Osteoblast (primary cell): ENCODE data around the gene RNF17. TPM values are rescaled to one million over a fixed set of nuclear protein-coding genes. Genes with fewer than 3 reads are reported as not detected.

Source experiments
- DNase-seq: peaks from one replicate; pipeline ENCODE4 v3.0.0; 2011; ENCODE audit warnings: low spot score, mixed read lengths; ENCODE audit not compliant: insufficient read length; ENCODE audit errors: missing footprints
- H2AFZ ChIP-seq: 2 replicates; pipeline ENCODE4 v1.6.0; 2011; ENCODE audit warnings: mild to moderate bottlenecking, low read length
- H3K27ac ChIP-seq: 2 replicates; pipeline ENCODE4 v1.5.1; 2011; ENCODE audit warnings: mild to moderate bottlenecking, low read depth, low read length, moderate library complexity
- H3K27me3 ChIP-seq: 2 replicates; pipeline ENCODE4 v1.6.0; 2012; ENCODE audit warnings: mild to moderate bottlenecking, control low read depth, inconsistent platforms, low read length, moderate library complexity; ENCODE audit not compliant: insufficient read depth
- H3K36me3 ChIP-seq: 2 replicates; pipeline ENCODE4 v1.5.1; 2011; ENCODE audit warnings: mild to moderate bottlenecking, low read length, control low read depth, moderate library complexity; ENCODE audit not compliant: insufficient read depth
- H3K4me1 ChIP-seq: 2 replicates; pipeline ENCODE4 v1.5.1; 2011; ENCODE audit warnings: mild to moderate bottlenecking, low read length, control low read depth, moderate library complexity; ENCODE audit not compliant: insufficient read depth
- H3K4me2 ChIP-seq: 2 replicates; pipeline ENCODE4 v1.6.0; 2011; ENCODE audit warnings: mild to moderate bottlenecking, low read length; ENCODE audit not compliant: insufficient read depth
- H3K4me3 ChIP-seq: fragments of 200-600 bp; sonication (generic); 3 replicates; pipeline ENCODE4 v1.5.1; 2012; ENCODE audit warnings: mild to moderate bottlenecking, low read length, inconsistent platforms; ENCODE audit not compliant: insufficient read depth
- H3K79me2 ChIP-seq: 2 replicates; pipeline ENCODE4 v1.6.0; 2012; ENCODE audit warnings: mild to moderate bottlenecking, low read length, control low read depth, inconsistent platforms; ENCODE audit not compliant: insufficient read depth
- H3K9me3 ChIP-seq: 2 replicates; pipeline ENCODE4 v1.5.1; 2011; ENCODE audit warnings: low read depth, low read length, control low read depth
- H4K20me1 ChIP-seq: 2 replicates; pipeline ENCODE4 v1.6.0; 2012; ENCODE audit warnings: mild to moderate bottlenecking, low read length, control low read depth; ENCODE audit not compliant: insufficient read depth
- CTCF ChIP-seq: IDR thresholded peaks from 2 replicates; pipeline ENCODE4 v1.5.1; 2011; ENCODE audit warnings: mild to moderate bottlenecking, low read depth, low read length, moderate library complexity; ENCODE audit errors: extremely low read depth
- total RNA-seq: library from RNA; depleted of rRNA; stranded (reverse); fragments of >200 nt; gene quantifications from 2 replicates; pipeline ENCODE4 v1.2.3, GENCODE V29; 2012

RNF17 gene
- total RNA-seq, 1 donor = not detected

GRCh38 chr13:24734950-24735349 is 29.0 kb upstream of the RNF17 start:
- no peaks in the 10 kb centered on the region for H3K79me2 ChIP-seq
- no peak for TF ChIP-seq CTCF
- no peak for DNase-seq
- no peak overlapping the region for H3K4me3 ChIP-seq
- H2AFZ ChIP-seq = no peak overlapping the region
- no peaks in the 10 kb centered on the region for H3K27me3 ChIP-seq
- H3K4me2 ChIP-seq = no peak overlapping the region
- no peaks in the 10 kb centered on the region for H3K9me3 ChIP-seq
- no peaks in the 10 kb centered on the region for H3K4me1 ChIP-seq
- H3K27ac ChIP-seq = no peak overlapping the region
- H4K20me1 ChIP-seq = no peaks in the 10 kb centered on the region
- H3K36me3 ChIP-seq = no peaks in the 10 kb centered on the region

DNA sequence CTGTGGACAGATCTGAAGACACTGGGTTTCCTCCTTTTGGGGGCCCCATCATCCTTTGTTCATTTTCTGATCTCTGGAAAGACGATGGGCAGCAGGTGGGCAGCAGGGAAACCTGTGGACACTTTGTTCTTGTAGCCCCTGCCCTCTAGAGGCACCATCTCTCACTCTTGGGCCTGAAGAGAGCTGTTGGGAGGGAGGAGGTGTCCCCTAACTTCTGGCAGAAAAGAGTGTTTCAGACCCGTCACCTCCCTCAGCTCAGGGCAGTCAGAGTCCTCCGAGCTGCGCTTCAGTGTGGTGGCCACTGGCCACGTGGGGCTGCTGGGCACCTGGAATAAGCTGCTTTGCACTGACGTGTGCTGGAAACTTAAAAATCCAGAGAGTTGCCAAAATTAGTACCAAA is 26.9 kb upstream of the RNF17 start:
- no peak overlapping the region for H3K4me3 ChIP-seq
- no peaks in the 10 kb centered on the region for H3K36me3 ChIP-seq
- H2AFZ ChIP-seq = no peak overlapping the region
- H3K4me1 ChIP-seq = no peaks in the 10 kb centered on the region
- H3K4me2 ChIP-seq = no peak overlapping the region
- H3K79me2 ChIP-seq = no peaks in the 10 kb centered on the region
- DNase-seq = no peak
- H3K9me3 ChIP-seq = no peaks in the 10 kb centered on the region
- H3K27ac ChIP-seq = no peak overlapping the region
- H4K20me1 ChIP-seq = no peaks in the 10 kb centered on the region
- TF ChIP-seq CTCF = no peak
- no peaks in the 10 kb centered on the region for H3K27me3 ChIP-seq

DNA sequence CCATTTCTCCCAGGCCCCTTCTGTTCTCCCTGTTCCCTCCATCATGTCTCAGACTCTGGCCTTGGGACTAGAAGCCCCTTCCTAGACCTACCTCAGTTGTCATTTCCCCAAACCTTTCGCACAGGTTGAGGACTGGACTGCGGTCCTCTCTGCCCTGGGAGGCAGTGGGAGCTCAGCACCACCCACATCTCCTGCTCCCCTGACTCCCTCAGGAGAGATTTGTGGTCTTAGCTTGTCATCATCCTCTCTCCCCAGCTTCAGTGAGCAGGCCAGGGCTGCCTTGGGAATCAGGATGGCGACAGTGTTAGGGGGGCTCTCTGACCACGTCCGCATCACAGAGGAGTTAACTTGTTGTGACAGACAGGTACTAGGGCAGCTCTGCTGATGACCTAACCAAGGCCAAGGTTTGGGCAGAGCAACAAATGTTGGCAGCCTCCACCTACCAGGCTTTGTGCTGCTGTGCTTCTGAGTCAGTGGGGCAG is 25.6 kb upstream of the RNF17 start:
- no peak overlapping the region for H3K27ac ChIP-seq

More for the DNA sequence above, 25.6 kb upstream of the RNF17 start:
- Histone ChIP-seq H3K36me3 (no peaks in the 10 kb centered on the region), H4K20me1 (no peaks in the 10 kb centered on the region), H3K79me2 (no peaks in the 10 kb centered on the region), H3K9me3 (no peaks in the 10 kb centered on the region), H3K27me3 (no peaks in the 10 kb centered on the region), H3K4me3 (no peak overlapping the region), H3K4me1 (no peaks in the 10 kb centered on the region), H2AFZ (no peak overlapping the region), H3K4me2 (no peak overlapping the region)
- DNase-seq = no peak
- no peak for TF ChIP-seq CTCF
